Loucy (cell line): ENCODE data around the gene CAPN3.

Experiments
- H2AFZ ChIP-seq: fragments of 200-600 bp; sonication (generic); 2 replicates; pipeline ENCODE4 v1.6.0; 2016; ENCODE audit warnings: antibody characterized with exemption, mild to moderate bottlenecking, low read length, moderate library complexity
- H3F3A ChIP-seq: fragments of 200-600 bp; 2 replicates; pipeline ENCODE4 v1.6.0; 2016; ENCODE audit warnings: antibody characterized with exemption, low read depth, mild to moderate bottlenecking
- H3K27me3 ChIP-seq: fragments of 200-600 bp; sonication (generic); 2 replicates; pipeline ENCODE4 v1.6.1; 2014; ENCODE audit warnings: low read length, mild to moderate bottlenecking; ENCODE audit not compliant: insufficient read depth, poor library complexity, severe bottlenecking
- H3K36me3 ChIP-seq: fragments of 200-600 bp; sonication (generic); 2 replicates; pipeline ENCODE4 v1.6.1; 2016; ENCODE audit warnings: low read length; ENCODE audit not compliant: insufficient read depth
- H3K4me1 ChIP-seq: fragments of 200-600 bp; sonication (generic); 2 replicates; pipeline ENCODE4 v1.5.1; 2014; ENCODE audit warnings: low read length, mild to moderate bottlenecking; ENCODE audit not compliant: insufficient read depth, poor library complexity, severe bottlenecking
- H3K4me2 ChIP-seq: fragments of 200-600 bp; sonication (generic); 2 replicates; pipeline ENCODE4 v1.6.0; 2014; ENCODE audit warnings: antibody characterized with exemption, low read length, low read depth, mild to moderate bottlenecking; ENCODE audit not compliant: poor library complexity, severe bottlenecking
- H3K4me3 ChIP-seq: fragments of 200-600 bp; sonication (generic); 2 replicates; pipeline ENCODE4 v1.5.1; 2014; ENCODE audit warnings: low read length, mild to moderate bottlenecking, mixed read lengths; ENCODE audit not compliant: poor library complexity, severe bottlenecking
- H3K79me2 ChIP-seq: fragments of 200-600 bp; sonication (generic); 2 replicates; pipeline ENCODE4 v1.6.1; 2014; ENCODE audit warnings: low read length; ENCODE audit not compliant: insufficient read depth
- H3K9ac ChIP-seq: fragments of 200-600 bp; sonication (generic); 2 replicates; pipeline ENCODE4 v1.6.0; 2014; ENCODE audit warnings: mild to moderate bottlenecking, low read depth, low read length, moderate library complexity; ENCODE audit not compliant: poor library complexity, severe bottlenecking
- H3K9me2 ChIP-seq: fragments of 200-600 bp; sonication (generic); replicated peaks from 2 replicates; pipeline ENCODE4 v1.6.1; 2016; ENCODE audit warnings: low read depth, low read length, mixed read lengths
- H3K9me3 ChIP-seq: fragments of 200-600 bp; sonication (generic); 2 replicates; pipeline ENCODE4 v1.6.1; 2014; ENCODE audit warnings: mild to moderate bottlenecking, antibody characterized with exemption, low read length, low read depth; ENCODE audit not compliant: insufficient read depth
- H4K20me1 ChIP-seq: fragments of 200-600 bp; sonication (generic); 2 replicates; pipeline ENCODE4 v1.6.0; 2014; ENCODE audit warnings: antibody characterized with exemption, low read length, mild to moderate bottlenecking; ENCODE audit not compliant: insufficient read depth, poor library complexity, severe bottlenecking
- EZH2phosphoT487 ChIP-seq: fragments of 200-600 bp; IDR thresholded peaks from 2 replicates; pipeline ENCODE4 v1.6.1; 2018; ENCODE audit warnings: antibody characterized with exemption, mild to moderate bottlenecking, moderate library complexity, borderline replicate concordance
- TF ChIP-seq, protein P1 (sequence below): fragments of 200-600 bp; sonication (generic); conservative IDR thresholded peaks from 2 replicates; pipeline ENCODE4 v1.5.1; 2014; ENCODE audit warnings: mild to moderate bottlenecking, antibody characterized with exemption, low read length

The CAPN3 gene

GRCh38 chr15:42363942-42364341 lies 4.6 kb downstream of the CAPN3 start:
- Histone ChIP-seq H3K36me3 (no peaks in the 10 kb centered on the region), H3K9ac (no peak overlapping the region), H4K20me1 (no peaks in the 10 kb centered on the region), H3K27me3 (no peaks in the 10 kb centered on the region), H3K4me3 (no peak overlapping the region), H3K4me1 (no peaks in the 10 kb centered on the region), H3K4me2 (no peak overlapping the region), H3K79me2 (no peaks in the 10 kb centered on the region), H3F3A (no peaks in the 10 kb centered on the region), H3K9me2 (no peaks in the 10 kb centered on the region), H2AFZ (no peak overlapping the region), H3K9me3 (no peaks in the 10 kb centered on the region)
- TF ChIP-seq, protein P1, sequence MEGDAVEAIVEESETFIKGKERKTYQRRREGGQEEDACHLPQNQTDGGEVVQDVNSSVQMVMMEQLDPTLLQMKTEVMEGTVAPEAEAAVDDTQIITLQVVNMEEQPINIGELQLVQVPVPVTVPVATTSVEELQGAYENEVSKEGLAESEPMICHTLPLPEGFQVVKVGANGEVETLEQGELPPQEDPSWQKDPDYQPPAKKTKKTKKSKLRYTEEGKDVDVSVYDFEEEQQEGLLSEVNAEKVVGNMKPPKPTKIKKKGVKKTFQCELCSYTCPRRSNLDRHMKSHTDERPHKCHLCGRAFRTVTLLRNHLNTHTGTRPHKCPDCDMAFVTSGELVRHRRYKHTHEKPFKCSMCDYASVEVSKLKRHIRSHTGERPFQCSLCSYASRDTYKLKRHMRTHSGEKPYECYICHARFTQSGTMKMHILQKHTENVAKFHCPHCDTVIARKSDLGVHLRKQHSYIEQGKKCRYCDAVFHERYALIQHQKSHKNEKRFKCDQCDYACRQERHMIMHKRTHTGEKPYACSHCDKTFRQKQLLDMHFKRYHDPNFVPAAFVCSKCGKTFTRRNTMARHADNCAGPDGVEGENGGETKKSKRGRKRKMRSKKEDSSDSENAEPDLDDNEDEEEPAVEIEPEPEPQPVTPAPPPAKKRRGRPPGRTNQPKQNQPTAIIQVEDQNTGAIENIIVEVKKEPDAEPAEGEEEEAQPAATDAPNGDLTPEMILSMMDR: no peak
- no peak for TF ChIP-seq EZH2phosphoT487

- H3F3A ChIP-seq: no peaks in the 10 kb centered on the region
- H3K4me2 ChIP-seq: no peak overlapping the region
- H3K9ac ChIP-seq: no peak overlapping the region
- H3K4me1 ChIP-seq: no peaks in the 10 kb centered on the region
- no peak overlapping the region for H3K4me3 ChIP-seq
- no peak for TF ChIP-seq EZH2phosphoT487
- TF ChIP-seq, protein P1: no peak
- H3K9me3 ChIP-seq: no peaks in the 10 kb centered on the region
- H3K79me2 ChIP-seq: no peaks in the 10 kb centered on the region
- H2AFZ ChIP-seq: no peak overlapping the region
- no peaks in the 10 kb centered on the region for H3K27me3 ChIP-seq
- H4K20me1 ChIP-seq: no peaks in the 10 kb centered on the region
- H3K9me2 ChIP-seq: no peaks in the 10 kb centered on the region
- H3K36me3 ChIP-seq: no peaks in the 10 kb centered on the region
These were observed 5.2 kb downstream of the CAPN3 start for GRCh38 chr15:42364529-42364928.

DNA sequence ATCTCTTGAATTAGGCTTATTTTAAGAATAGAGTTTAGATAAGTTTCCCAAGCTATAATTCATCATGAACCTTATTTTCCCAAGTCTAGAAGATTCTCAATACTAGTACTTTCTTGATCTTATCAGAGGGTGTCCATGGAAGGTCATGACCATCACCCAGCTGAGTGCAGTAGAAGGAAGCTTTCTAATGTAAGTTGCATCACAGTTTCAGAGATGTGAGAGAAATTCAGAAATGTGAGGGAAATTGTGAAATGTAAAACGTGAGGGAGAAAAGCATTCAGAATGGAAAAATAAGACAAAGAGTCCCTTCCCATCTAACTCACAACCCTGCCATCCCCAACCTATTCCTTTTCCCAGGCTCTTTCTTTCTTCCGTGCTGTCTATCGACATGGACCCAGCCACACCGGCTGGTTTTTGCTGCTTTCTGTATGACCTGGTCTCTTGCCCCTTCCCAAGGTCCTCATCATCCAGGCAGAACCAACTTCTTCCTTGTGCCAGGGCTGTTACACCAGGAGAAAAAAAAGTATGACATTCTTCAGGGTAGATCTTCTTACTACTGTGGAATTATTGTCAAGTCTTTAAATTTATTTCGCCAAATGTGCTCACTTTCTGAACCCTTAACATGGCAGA lies 6.7 kb downstream of the CAPN3 start:
- H3F3A ChIP-seq: no peaks in the 10 kb centered on the region
- no peaks in the 10 kb centered on the region for H3K9me3 ChIP-seq
- H2AFZ ChIP-seq: no peak overlapping the region
- H3K9ac ChIP-seq: no peak overlapping the region
- no peak overlapping the region for H3K4me2 ChIP-seq
- H3K9me2 ChIP-seq: no peaks in the 10 kb centered on the region
- no peaks in the 10 kb centered on the region for H4K20me1 ChIP-seq
- TF ChIP-seq EZH2phosphoT487: no peak
- TF ChIP-seq, protein P1: no peak
- no peak overlapping the region for H3K4me3 ChIP-seq
- H3K27me3 ChIP-seq: no peaks in the 10 kb centered on the region
- no peaks in the 10 kb centered on the region for H3K36me3 ChIP-seq
- H3K4me1 ChIP-seq: no peaks in the 10 kb centered on the region
- no peaks in the 10 kb centered on the region for H3K79me2 ChIP-seq
